Measurements from ENCODE around the gene TLE5. TPM values are rescaled to one million over a fixed set of nuclear protein-coding genes. Genes with fewer than 3 reads are reported as not detected.
A peak's percentile ranks its signal among the peaks of the same experiment; 100 is the strongest.

Gene TLE5
- 100 to 1,000 TPM; 324 to 781 (median 471) TPM for total RNA-seq

GRCh38 chr19:3062165-3063105 is at the start of gene TLE5:
TLE5 (minus strand) TSS chr19:3062495; CDS start chr19:3062200, 295 bp downstream.
- DNase-seq, result peak; percentile 63 to 95
- no peaks in the 10 kb centered on the region for H3K9me3 ChIP-seq
- ATAC-seq (ENCODE audit: low FRiP score in 2 of 2), result peak; percentile 11 to 80
- H3K4me1 ChIP-seq, result peaks cover 34 to 67% (median 60%) of the 10 kb centered on the region in 4 donors
- no peaks in the 10 kb centered on the region for H3K27me3 ChIP-seq
- WGBS, 2 donors, result 1 to 2% methylated on average over 13 to 21 of the region's 111 CpGs
- TF ChIP-seq POLR2AphosphoS5 (IDR thresholded peaks at IDR 0.05) (no peak), CTCF (IDR thresholded peaks at IDR 0.05) (peak in 1 of 6 experiments; percentile 8), POLR2A (IDR thresholded peaks at IDR 0.05) (peak in 1 of 4 donors; percentile 43)
- peak within 1 kb of the TSS; percentile 92 to 99 (median 96) for H3K27ac ChIP-seq
- H3K36me3 ChIP-seq, result peaks cover 10 to 27% (median 20%) of the 10 kb centered on the region in 4 donors
- peak within 1 kb of the TSS; percentile 72 to 92 (median 88) for H3K4me3 ChIP-seq

- Histone ChIP-seq H3K36me3 (peaks cover 3 to 61% (median 30%) of the 10 kb centered on the region in 4 donors), H3K27ac (no peak overlapping the region), H3K4me3 (no peak overlapping the region), H3K9me3 (no peaks in the 10 kb centered on the region), H3K27me3 (no peaks in the 10 kb centered on the region), H3K4me1 (peaks cover 13 to 26% (median 15%) of the 10 kb centered on the region in 4 donors)
- TF ChIP-seq POLR2A (IDR thresholded peaks at IDR 0.05) (no peak), POLR2AphosphoS5 (IDR thresholded peaks at IDR 0.05) (no peak), CTCF (IDR thresholded peaks at IDR 0.05) (no peak), EP300 (IDR thresholded peaks at IDR 0.05) (no peak)
- no peak for ATAC-seq (ENCODE audit: low FRiP score in 2 of 2)
- DNase-seq, result no peak
- WGBS, 2 donors, result 92 to 96% methylated on average over 17 of the region's 17 CpGs
These were observed 49.4 kb upstream of the TLE5 start for GRCh38 chr19:3111586-3112247.

GRCh38 chr19:3110126-3110825 is 48.0 kb upstream of the TLE5 start:
- no peaks in the 10 kb centered on the region for H3K27me3 ChIP-seq
- whole genome bisulfite sequencing, 2 donors, result 91 to 92% methylated on average over 7 to 30 of the region's 37 CpGs
- no peaks in the 10 kb centered on the region for H3K9me3 ChIP-seq
- H3K4me1 ChIP-seq, result peaks cover 22 to 39% (median 27%) of the 10 kb centered on the region in 4 donors
- H3K36me3 ChIP-seq, result peaks cover 3 to 52% (median 25%) of the 10 kb centered on the region in 4 donors
- no peak for ATAC-seq (ENCODE audit: low FRiP score in 2 of 2)
- H3K27ac ChIP-seq, result no peak overlapping the region
- H3K4me3 ChIP-seq, result no peak overlapping the region
- DNase-seq, result peak in 1 of 2 donors; percentile 82
- TF ChIP-seq CTCF (IDR thresholded peaks at IDR 0.05) (no peak), POLR2AphosphoS5 (IDR thresholded peaks at IDR 0.05) (no peak), EP300 (IDR thresholded peaks at IDR 0.05) (no peak), POLR2A (IDR thresholded peaks at IDR 0.05) (no peak)

GRCh38 chr19:3109491-3109890 is 47.2 kb upstream of the TLE5 start:
- H3K4me1 ChIP-seq, result peaks cover 27 to 46% (median 28%) of the 10 kb centered on the region in 4 donors
- H3K36me3 ChIP-seq, result peaks cover 0 to 44% (median 21%) of the 10 kb centered on the region in 4 donors
- H3K9me3 ChIP-seq, result no peaks in the 10 kb centered on the region

More at GRCh38 chr19:3109491-3109890, 47.2 kb upstream of the TLE5 start:
- ATAC-seq (ENCODE audit: low FRiP score in 2 of 2) (no peak), DNase-seq (peak in 1 of 2 donors; percentile 61)
- no peaks in the 10 kb centered on the region for H3K27me3 ChIP-seq
- WGBS, 2 donors, result 85 to 92% methylated on average over 12 to 20 of the region's 22 CpGs
- H3K4me3 ChIP-seq, result no peak overlapping the region
- no peak for TF ChIP-seq EP300 (IDR thresholded peaks at IDR 0.05)
- no peak for TF ChIP-seq CTCF (IDR thresholded peaks at IDR 0.05)
- H3K27ac ChIP-seq, result no peak overlapping the region

Data from upper lobe of left lung (tissue), 6 donors.